ENCODE results near the gene PLOD3.

The PLOD3 gene

DNA sequence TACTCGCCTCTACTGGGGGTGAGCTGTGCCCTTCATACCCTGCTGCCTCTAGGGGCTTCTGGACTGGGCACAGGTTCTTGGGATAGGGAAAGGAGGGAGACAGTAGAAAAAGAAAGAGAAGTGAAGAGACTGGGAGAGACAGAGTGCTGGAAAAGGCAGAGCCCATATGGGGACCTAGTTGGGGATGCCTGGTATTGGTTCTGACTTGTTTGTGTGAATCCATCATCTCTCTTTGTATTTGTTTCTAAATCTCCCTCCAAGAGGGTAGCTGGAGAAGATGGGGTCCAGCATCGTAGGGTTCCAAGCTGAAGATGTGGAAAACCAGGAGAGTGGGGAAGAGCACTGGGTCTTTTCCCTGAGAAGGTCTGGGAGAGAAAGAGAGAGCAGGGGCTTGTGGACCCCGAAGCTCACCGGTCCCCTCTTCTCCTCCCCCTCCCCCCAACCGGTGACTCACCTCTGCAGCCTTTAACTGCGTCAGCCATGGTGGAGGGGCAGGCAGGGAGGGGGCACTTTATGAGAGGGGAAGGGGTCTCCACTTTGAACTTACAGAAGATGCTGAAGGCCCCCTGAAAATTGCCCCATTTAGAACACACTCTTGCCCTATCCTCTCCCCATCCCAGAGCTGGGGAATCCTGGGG, 48.9 kb downstream of the PLOD3 start:
- TF ChIP-seq, protein P1, sequence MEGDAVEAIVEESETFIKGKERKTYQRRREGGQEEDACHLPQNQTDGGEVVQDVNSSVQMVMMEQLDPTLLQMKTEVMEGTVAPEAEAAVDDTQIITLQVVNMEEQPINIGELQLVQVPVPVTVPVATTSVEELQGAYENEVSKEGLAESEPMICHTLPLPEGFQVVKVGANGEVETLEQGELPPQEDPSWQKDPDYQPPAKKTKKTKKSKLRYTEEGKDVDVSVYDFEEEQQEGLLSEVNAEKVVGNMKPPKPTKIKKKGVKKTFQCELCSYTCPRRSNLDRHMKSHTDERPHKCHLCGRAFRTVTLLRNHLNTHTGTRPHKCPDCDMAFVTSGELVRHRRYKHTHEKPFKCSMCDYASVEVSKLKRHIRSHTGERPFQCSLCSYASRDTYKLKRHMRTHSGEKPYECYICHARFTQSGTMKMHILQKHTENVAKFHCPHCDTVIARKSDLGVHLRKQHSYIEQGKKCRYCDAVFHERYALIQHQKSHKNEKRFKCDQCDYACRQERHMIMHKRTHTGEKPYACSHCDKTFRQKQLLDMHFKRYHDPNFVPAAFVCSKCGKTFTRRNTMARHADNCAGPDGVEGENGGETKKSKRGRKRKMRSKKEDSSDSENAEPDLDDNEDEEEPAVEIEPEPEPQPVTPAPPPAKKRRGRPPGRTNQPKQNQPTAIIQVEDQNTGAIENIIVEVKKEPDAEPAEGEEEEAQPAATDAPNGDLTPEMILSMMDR (conservative IDR thresholded peaks at IDR 0.05) = no peak
- no peak for TF ChIP-seq ZFX (IDR thresholded peaks at IDR 0.05)
- no peak overlapping the region for H3K27ac ChIP-seq

DNA sequence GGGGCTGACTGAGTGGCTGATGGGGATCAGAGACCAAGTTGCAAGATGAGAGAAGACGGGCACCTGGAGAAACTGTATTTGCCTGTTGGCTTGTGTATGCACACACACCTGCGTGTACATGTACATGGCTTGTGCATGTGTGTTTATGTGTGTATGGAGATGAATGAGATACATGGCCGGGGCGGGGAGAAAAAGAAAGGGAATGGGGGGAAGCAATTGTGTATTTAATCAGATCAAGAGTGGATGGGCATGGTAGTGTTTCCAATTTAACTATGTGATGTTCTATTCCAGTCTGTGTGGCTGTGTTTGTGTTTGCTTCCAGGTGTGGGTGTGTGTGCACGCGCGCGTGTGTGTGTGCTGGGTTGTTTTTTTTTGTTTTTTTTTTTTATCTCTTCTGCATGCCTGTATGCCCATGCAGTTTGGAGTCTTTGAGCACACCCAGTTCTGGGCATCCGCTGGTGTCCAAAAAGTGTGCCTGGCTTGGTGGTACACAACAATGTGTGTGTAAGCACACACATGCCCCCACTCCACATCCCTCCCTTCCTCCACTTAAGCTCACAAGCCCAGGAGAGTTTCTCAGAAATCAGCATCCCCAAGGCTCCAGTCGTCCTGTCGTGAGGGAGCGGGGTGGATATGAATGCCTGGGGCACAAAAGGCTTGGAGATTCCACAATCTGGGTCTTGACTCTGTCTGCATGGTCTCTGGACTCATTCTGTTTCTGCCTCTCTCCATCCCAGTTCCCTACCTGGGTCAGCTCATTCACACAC, 49.6 kb downstream of the PLOD3 start:
- no peak for TF ChIP-seq ZFX (IDR thresholded peaks at IDR 0.05)
- TF ChIP-seq, protein P1 (conservative IDR thresholded peaks at IDR 0.05) = no peak
- no peak overlapping the region for H3K27ac ChIP-seq

- no peak for TF ChIP-seq ZFX (IDR thresholded peaks at IDR 0.05)
- TF ChIP-seq, protein P1 (conservative IDR thresholded peaks at IDR 0.05) = no peak
Measured at GRCh38 chr7:101166909-101167644, 50.3 kb downstream of the PLOD3 start.

DNA sequence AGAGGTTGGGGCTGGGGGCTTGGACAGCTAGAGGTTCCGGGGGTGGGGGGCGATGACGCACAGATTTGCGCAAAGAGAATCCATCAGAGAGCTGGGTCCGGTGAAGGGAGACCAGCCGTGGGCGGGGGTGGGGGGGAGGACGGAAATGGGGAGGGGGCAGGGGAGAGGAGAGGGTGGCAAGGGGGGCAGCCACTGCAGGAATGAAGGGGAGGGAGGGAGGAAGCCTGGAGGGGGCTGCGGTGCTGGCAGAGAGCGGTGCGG, 50.8 kb downstream of the PLOD3 start:
- TF ChIP-seq, protein P1 (conservative IDR thresholded peaks at IDR 0.05) = no peak

More at GRCh38 chr7:101166909-101167644, 50.3 kb downstream of the PLOD3 start:
- no peak overlapping the region for H3K27ac ChIP-seq

GRCh38 chr7:101165958-101166647, 51.3 kb downstream of the PLOD3 start:
- TF ChIP-seq, protein P1 (conservative IDR thresholded peaks at IDR 0.05) = no peak
- TF ChIP-seq ZFX (IDR thresholded peaks at IDR 0.05) = no peak
- H3K27ac ChIP-seq = no peak overlapping the region

More for the DNA sequence above, 50.8 kb downstream of the PLOD3 start:
- H3K27ac ChIP-seq = no peak overlapping the region

GRCh38 chr7:101165075-101165957, 52.1 kb downstream of the PLOD3 start, which contains the start of gene VGF:
Gene VGF, minus strand, starts transcription at chr7:101165569. Its CDS starts 726 bp downstream, at chr7:101164843.
- H3K27ac ChIP-seq = peak within 1 kb of the TSS; percentile 80

More at GRCh38 chr7:101165075-101165957, 52.1 kb downstream of the PLOD3 start, which contains the start of gene VGF:
- TF ChIP-seq, protein P1 (conservative IDR thresholded peaks at IDR 0.05) = no peak
- TF ChIP-seq ZFX (IDR thresholded peaks at IDR 0.05) = no peak

All from C4-2B (cell line).